Renal pelvis (tissue), 4 donors: ENCODE measurements around the gene RPL21. TPM values are rescaled to one million over a fixed set of nuclear protein-coding genes. Genes with fewer than 3 reads are reported as not detected.

Experiments used
- DNase-seq: peaks from one replicate; pipeline ENCODE4 v3.0.0-alpha.2; 2013
- polyA plus RNA-seq, 3 donors: library from polyadenylated mRNA; unstranded; fragments of 120-200 nt; gene quantifications; one replicate each; pipeline ENCODE4 v1.2.1, GENCODE V29; 2013; ENCODE audit not compliant: insufficient read length in 3 of 3

Gene RPL21
- polyA plus RNA-seq, 3 donors: 641 to 960 (median 897) TPM

DNA sequence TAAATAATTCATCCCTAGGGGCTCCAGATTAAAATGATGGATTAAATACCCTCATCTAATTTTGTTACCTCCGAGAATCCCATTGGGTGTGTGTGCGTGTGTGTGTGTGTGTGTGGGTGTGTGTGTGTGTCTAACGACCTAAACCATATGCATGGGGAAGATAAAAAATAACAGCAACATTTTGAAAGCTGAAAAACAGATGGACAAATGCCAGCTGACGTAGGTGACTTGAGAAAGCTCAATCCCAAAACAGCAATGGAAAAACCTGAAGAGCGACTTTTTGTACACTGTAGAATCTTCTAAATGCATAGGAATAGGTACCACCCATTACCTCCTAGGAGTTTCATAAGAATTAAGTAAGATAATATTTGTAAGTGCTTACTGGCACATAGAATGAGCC lies 8.7 kb upstream of the RPL21 start:
- DNase-seq: no peak

DNA sequence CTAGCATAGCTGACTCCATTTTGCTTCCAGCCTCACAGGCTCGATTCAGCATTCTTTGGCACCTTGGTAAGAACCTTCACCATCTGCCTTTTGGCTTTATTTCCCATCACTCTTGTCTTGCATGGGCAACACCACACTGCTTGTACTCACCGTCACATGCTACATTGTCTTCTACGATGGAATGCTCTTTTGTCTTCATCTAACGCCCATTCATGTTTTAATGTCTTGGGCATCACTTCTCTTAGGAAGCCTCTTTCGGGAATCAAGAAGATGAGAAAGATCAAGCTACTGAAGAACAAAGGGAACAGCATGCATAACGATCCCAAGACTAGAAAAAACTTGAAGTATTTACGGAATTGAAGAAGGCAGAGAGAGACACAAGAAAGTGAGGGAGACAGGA lies 5.7 kb upstream of the RPL21 start:
- DNase-seq: no peak

DNA sequence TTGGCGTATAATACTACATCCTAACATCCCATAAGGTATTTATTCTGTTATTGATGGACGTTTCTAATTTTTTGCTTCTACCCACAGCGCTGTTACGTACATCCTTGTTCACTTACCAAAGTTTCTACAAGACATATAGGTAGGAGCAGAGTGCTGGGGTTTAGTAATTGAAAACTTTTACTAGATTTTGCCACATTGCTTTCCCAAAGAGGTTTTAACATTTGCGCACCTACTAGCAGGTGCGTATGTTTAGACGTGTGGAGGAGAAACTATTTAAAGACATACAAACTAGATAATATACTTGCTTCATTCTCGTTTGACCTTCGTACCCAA lies 559 bp upstream of the RPL21 start:
- DNase-seq: no peak

DNA sequence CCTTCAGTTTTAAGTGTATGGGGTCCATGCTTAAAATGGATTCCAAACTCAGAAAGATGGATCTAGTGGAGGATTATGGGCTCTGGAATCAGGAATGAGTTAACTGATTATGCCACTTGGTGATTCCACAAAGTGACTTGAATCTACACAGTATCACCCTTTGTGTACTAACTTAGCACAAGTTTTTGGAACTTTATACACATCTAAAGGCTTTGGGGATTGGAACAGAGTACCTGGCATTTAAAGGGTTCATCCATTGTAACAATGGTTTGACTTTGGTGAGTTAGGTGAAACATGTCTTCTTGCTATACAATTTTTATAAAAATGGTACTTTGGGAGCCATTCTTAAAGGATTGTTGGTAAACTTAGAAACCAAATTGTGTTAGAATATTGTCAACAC lies 1.1 kb downstream of the RPL21 start:
- DNase-seq: no peak

DNA sequence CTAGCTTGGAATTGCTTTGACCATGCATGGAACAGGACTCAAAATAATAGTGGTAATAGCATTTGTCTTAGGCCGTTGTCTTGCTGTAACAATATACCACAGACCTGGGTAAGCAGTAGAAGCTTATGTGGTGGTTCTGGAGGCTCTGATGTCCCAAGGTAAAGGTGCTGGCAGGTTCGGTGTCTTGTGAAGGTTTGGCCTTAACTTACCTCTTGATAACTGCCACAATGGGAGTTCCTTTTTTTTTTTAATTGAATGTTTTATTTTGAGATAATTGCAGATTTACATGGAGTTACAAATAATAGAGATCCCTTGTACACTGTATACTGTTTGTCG lies 5.8 kb downstream of the RPL21 start:
- no peak for DNase-seq

DNA sequence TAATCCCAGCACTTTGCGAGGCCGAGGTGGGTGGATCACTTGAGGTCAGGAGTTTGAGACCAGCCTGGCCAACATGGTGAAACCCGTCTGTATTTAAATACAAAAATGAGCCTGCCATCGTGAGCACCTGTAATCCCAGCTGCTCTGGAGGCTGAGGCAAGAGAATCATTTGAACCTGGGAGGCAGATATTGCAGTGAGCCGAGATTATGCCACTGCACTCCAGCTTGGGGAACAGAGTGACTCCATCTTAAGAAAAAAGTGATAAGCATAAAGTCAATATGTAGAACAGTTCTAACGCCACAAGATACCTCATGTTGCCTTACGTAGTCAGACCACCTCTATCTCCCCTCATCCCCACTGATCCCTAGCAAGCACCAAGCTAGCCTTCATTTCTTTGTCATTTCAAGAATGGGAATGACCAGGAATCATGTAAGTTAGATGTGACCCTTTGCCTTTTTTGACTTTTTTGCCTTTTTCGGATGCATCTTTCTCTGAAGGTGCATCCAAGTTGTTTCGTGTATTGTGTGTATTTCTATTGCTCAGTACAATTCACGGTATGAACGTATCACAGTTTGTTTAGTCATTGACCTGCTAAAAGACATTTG lies 6.4 kb downstream of the RPL21 start:
- DNase-seq: no peak

DNA sequence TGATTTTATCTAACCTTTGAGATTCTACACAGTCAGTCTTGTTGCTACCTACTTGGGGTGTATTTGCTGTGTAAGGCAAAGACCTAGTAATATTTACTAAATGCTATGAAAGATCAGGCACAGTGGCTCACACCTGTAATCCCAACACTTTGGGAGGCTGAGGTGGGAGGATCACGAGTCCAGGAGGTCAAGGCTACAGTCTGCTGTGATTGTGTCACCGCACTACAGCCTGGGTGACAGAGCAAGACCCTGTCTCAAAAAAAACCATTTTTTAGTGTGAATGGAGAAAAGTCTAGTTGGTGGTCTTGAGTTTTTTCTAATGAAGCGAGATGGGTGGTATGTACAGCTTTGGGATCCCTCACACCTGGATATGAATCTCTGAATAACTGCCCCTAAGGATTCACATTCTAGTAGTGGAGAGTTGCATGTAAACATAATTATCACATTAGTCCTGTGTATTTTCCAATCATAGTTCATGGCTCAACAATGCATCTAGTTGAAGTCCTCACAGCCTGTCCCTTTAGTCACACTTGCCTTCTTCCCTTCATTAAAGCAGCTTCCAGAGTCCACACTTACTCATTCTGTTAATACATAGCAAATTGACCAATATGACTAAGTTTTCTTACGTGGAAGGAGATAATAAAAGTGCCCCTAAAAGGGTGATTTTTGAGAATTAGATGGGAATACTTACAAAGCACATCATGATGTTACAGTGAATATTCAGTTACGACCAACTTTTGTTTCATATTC lies 7.5 kb downstream of the RPL21 start:
- DNase-seq: no peak

DNA sequence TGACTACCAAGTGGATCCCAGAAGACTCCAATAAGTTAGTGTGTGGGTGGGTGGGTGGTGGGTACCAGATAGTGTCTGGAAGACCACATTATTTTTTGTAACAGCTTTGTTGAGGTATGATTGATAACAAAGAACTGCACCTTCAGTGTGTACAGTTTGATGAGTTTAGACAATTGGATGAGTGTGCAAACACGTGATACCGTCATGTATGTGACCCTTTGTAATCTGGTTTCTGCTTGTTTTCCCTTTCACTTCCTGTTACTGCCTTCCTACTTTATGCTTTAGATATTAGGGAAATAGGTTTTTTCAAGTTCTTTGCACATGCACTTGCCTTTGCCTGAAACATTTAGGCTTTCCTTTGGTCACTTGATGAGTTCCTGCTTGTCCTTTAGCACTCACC lies 8.5 kb downstream of the RPL21 start:
- DNase-seq: no peak

DNA sequence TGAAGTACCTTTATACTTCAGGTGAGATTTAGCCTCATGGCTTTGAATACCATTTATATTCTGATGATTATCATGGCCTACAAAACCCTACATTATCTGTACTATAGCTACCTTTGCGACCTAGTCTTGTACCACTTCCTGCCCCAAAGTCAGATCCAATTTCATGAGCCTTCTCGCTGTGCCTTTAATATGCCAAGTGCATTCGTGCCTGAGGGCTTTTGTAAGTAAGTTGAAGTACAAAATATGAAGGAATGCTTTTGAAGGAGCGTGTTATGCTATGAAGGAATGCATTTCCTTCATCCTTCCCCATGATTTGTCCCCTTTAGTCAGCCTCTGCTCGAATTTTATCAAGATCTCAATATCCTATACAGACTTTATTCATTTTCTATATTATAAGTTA lies 10.0 kb downstream of the RPL21 start:
- no peak for DNase-seq

DNA sequence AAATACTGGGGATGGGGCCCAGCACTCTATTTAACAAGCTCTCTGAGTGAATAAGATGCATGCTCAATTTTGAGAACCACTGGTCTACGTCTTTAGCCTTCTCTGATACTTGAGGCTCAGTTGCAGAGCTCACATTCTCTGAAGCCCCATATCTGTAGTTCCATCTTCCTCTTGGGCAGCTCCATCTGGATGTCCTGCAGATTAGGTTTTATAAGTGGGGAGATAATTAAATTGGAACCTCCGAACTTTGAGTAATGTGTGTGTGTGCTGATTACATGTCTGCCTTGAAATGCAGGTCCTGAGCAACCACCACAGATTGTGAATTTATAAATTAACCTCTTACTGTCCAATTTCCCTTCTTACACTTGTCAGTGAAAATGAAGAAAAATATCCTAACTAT lies 12.1 kb downstream of the RPL21 start:
- no peak for DNase-seq

DNA sequence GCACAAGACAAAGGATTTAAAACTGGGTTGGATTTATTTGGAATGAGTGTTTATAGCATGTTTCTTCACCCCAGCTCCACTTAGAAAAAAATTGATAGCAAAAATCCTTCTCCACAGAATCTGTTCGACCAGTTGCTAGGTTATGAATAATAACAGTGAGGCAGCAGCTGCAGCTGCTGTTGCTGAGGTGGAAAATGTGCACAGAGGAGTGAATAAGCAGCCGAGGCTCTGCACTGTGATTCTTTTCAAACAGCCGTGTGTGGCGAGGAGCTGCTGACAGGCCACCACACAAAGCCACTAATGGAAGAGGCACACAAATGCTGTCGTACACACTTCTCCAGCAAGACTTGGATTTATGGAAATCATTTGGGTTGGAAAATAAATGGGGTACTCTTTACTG lies 12.8 kb downstream of the RPL21 start:
- DNase-seq: no peak

DNA sequence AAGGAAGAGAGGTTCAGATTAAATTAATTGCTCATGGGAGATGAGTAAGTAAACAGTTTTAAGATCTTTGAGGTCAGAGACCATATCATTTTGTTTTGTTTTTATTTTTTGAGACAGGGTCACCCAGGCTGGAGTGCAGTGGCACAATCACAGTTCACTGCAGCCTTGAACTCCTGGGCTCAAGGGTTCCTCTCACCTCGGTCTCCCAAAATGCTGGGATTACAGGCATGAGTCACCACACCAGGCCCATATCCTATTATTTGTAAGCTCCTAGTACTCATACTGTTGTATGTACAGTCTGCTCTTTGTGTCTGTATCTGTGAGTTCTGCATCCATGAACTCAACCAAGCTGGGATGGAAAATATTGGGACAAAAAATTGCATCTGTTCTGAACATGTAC lies 13.3 kb downstream of the RPL21 start:
- DNase-seq: no peak

DNA sequence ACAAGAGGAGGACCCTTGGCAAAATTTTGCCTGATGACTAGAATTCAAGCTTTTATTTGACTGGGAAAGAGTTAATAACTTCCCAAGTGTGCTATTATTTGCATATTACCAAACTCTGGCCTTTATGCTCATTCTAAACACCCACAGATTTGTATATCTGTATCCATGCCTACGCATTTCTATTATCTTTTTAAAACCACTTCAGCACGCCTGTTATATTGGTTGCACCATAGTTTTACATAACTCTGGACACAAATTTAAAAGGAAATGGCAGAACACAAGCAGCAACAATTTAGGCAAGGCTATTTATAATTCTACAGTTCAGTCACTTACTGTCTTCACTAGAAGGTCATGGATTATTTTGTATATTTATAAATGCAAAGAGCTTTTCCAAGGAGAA lies 15.6 kb downstream of the RPL21 start:
- DNase-seq: no peak

DNA sequence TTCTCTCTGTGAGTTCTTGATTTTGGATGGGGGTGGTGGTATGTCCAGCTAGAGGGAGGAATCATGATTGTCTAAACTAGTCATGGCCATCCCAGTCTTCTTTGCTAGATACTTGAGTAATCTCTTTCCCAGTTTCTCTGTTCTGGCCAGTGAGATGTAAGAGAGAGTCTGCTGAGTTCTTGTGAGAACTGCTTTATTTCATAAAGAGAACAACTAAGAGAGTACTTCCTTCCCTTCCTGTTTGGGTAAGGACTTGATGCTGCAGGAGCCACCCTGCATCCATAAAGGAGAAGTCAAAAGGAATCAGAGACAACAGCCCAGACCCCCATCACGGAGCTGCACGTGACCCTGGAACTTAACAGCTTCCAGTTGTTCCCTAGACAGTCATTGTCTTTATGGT lies 16.2 kb downstream of the RPL21 start:
- DNase-seq: no peak

DNA sequence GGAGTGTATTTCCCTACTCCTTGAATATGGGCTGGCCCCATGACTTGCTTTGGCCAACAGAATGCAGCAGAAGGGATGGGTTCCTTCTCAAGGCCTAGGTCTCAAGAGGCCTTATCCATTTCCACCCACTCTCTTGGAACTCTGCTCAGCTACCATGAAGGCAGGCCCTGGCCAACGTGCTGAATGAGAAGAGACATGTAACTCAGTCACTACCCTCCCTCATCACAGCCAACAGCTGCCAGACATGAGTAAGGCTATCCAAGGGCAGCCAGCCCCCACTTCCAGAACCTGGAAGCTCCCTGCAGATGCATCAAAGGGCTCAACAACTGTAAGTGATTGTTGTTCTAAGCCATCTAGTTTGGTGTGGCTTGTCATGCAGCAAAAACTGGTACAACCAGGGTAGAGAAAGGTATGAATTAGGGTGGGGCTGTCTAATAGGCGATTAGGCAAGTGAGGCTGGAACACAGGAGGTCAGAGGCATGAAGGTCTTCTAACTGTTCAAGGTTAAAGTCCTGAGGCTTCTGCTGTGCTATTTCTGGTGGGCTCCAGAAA lies 17.8 kb downstream of the RPL21 start:
- DNase-seq: no peak

DNA sequence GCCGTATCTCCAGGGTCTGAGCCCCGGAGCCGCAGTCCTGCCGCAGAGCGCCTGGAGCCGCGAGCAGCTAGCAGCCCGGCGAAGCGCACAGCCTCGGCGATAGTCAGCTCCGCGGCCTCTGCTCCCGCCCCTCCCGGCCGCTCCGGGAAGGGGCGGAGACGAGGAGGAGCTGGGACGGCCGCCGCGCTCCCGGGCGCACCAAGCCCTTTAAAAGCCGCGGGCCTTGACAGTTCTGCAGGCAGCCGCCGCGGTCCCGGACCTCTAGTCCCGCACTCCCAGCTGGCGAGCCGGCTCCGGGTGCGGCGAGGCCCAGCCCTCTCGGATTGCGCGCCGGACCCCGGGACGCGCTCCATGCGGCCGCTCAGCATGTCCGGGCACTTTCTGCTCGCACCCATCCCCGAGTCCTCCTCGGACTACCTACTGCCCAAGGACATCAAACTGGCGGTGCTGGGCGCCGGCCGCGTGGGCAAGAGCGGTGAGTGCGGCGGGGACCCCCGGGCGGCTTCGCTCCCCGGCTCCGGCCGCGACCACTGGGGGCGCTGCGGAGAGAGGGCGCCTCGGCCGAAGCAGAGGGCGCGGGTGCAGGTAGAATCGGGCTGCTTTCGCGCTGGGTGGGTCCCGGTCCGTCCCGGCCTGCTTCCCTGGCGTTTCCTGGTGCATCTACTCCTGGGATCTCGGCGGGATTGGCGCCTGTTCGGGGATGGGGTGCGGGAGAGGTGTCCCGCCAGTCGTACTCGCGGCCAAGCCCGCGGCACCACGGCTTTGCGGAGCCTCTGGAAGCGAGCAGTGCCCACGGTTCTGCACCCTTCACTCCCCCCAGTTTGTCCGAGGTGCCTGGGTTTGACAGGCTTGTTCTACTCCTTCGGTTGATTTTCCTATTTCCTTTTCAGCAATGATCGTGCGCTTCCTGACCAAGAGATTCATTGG lies 19.5 kb downstream of the RPL21 start, which contains the start of gene RASL11A:
Gene RASL11A (plus strand): TSS at position 237 of the 927 bp plus-strand sequence. CDS start 115 bp downstream, at position 352.
- DNase-seq: peak; percentile 85

DNA sequence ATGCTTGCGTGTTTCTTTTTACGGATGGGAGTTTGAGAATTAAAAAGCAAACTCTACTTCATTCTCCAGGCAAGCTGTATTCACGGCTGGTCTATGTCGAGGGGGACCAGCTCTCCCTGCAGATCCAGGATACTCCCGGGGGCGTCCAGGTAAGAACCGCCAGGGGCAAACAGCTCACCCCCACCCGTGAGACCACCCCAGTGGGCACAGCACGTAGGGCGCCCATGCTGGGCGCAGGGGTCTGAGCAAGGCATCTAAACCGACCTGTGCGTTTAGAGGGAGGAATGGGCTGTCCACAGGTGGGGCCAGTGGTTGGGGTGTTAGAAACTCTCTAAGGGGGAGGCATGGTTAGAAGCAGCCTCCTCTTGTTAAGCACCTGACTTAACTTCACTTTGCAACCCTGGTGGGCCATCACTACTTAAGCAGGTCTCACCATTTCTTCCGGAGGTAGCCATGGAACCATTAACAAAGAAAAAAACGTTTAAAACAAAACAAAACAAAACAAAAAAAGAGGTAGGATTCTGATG lies 20.3 kb downstream of the RPL21 start:
- DNase-seq: no peak

DNA sequence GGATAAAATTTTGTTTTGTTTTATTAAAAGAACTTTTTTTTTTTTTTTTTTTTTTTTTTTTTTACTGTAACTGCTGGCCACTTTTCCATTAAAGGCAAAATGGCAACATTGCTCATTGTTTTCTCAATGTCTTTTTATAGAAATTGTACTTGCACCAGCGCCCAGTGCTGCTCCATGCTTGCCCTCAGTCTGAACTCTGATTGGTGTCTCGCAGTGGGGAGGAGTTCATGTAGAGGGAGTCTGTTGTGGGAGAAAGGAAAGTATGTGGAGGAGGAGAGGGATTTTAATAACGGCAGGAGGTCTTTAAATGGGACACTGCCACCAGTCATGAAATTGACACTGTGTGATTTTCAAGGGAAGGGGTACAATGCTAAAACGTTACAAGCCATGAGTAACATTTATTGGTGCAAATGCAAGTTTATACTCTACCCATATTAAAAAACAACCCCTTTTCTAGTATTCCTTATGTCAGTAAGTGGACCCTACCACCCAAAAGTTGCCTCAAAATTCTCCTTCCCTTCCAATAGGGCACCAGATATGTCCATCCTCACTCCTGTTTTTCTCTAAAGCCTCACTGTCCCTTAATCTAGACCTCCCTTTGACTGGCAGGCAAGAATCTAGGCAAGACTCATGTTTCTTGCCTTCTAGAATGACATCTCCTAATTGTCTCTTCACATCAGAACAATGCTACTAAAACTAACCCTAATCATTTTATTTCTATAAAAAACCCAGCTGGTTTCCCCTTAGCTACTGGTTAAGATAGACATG lies 22.5 kb downstream of the RPL21 start:
- no peak for DNase-seq

DNA sequence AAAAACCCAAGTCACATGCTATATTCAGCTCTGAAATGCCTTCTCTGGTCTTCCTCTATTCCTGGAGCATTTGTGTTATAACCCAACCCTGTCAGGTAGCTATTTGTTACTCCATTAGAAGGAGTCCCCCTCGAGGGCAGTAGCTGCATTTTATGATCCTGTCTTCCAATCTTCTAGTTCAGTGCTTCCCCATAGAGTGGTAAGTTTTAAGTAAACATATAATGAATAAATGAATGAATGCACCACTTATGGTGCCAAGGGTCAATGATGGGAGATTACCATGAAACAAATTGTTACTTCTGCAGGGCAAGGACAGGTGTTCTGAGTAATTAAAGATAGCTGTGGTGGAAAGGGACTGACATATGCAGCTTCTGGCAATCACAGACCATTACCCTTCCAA lies 23.3 kb downstream of the RPL21 start:
- DNase-seq: no peak

DNA sequence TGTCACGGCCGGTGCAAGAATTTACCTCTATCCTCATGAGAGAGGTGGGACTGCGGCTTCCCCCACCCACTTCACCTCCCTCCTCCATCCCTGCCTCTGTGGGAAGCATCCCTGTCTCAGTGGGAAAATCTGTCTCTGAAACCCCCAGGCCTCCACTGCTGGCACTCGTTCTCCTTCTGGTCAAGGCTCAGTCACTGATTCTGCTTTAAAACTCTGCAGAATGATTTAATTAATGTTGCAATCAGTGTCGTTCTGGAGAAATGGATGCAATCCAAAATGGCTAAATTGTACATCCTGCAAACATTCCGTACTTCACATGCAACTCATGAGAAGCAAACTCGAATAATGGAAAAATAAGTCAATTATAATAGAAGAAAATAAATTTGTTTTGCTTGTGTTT lies 24.8 kb downstream of the RPL21 start:
- no peak for DNase-seq

DNA sequence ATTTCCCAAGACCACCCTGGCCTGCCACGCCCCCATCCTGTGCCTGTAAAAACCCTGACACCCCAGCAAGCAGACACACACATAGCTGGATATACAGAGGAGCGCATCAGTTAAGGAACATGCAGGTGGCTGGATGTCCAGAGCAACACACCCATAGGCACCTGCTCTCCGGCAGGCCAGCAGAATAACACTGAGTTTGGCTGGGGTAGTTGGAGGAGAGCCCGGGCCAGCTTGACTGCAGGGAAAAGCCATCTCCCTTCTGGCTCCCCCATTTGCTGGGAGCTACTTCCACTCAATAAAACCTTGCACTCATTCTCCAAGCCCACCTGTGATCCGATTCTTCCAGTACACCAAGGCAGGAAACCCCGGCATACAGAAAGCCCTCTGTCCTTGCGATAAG lies 28.1 kb downstream of the RPL21 start:
- DNase-seq: no peak
